ENCODE measurements around the gene TTC1.

Gene TTC1

GRCh38 chr5:160048131-160048530 is 39.2 kb downstream of the TTC1 start:
- ATAC-seq, result no peak
- no peak for TF ChIP-seq RARB (CRISPR knock-in tag; IDR thresholded peaks at IDR 0.05)
- no peak for TF ChIP-seq ISL1 (CRISPR knock-in tag; IDR thresholded peaks at IDR 0.05)
- TF ChIP-seq ESRRG (CRISPR knock-in tag; IDR thresholded peaks at IDR 0.05), result no peak
- no peak for TF ChIP-seq ZNF565 (CRISPR knock-in tag; conservative IDR thresholded peaks at IDR 0.05; ENCODE audit: low read depth)
- no peak for TF ChIP-seq PPARA (CRISPR knock-in tag; IDR thresholded peaks at IDR 0.05; ENCODE audit: borderline replicate concordance)

- ATAC-seq, result no peak
- TF ChIP-seq RARB (CRISPR knock-in tag; IDR thresholded peaks at IDR 0.05), result no peak
- TF ChIP-seq OSR1 (CRISPR knock-in tag; IDR thresholded peaks at IDR 0.05), result no peak
- TF ChIP-seq ZFP30 (CRISPR knock-in tag; IDR thresholded peaks at IDR 0.05), result no peak
- no peak for TF ChIP-seq TCF4 (CRISPR knock-in tag; IDR thresholded peaks at IDR 0.05; ENCODE audit: borderline replicate concordance)
- no peak for TF ChIP-seq SNAI2 (CRISPR knock-in tag; IDR thresholded peaks at IDR 0.05)
- no peak for TF ChIP-seq ZNF565 (CRISPR knock-in tag; conservative IDR thresholded peaks at IDR 0.05; ENCODE audit: low read depth)
- no peak for TF ChIP-seq ISL1 (CRISPR knock-in tag; IDR thresholded peaks at IDR 0.05)
- TF ChIP-seq ZNF8 (CRISPR knock-in tag; IDR thresholded peaks at IDR 0.05), result no peak
Measured at GRCh38 chr5:160049099-160049498, 40.2 kb downstream of the TTC1 start.

DNA sequence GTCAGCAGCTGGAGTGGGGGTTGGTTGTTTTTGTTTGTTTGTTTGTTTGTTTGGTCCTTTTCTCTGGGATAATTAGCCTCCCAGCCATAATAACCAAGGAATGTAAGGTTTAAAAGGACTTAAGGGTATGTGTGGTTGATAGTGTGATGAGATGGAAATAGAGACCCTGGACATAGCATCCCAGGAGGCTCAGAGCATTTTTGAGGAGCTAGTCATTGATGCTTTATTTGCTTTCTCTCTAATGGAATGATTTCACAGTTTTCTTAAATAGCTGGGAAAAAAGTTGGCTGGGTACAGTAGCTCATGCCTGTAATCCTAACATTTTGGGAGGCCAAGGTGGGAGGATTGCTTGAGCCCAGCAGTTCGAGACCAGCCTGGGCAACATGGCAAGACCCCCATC is 45.1 kb downstream of the TTC1 start:
- TF ChIP-seq TOX (CRISPR knock-in tag; IDR thresholded peaks at IDR 0.05; ENCODE audit: borderline replicate concordance) (no peak), CSDC2 (CRISPR knock-in tag; IDR thresholded peaks at IDR 0.05) (no peak), ARNTL (CRISPR knock-in tag; IDR thresholded peaks at IDR 0.05; ENCODE audit: borderline replicate concordance, low read depth) (no peak), ZFP3 (CRISPR knock-in tag; IDR thresholded peaks at IDR 0.05) (no peak), ZC3H10 (CRISPR knock-in tag; IDR thresholded peaks at IDR 0.05) (no peak), PATZ1 (CRISPR knock-in tag; IDR thresholded peaks at IDR 0.05; ENCODE audit: borderline replicate concordance) (no peak), ZNF8 (CRISPR knock-in tag; IDR thresholded peaks at IDR 0.05) (no peak), ZNF565 (CRISPR knock-in tag; conservative IDR thresholded peaks at IDR 0.05; ENCODE audit: low read depth) (no peak), GLIS3 (CRISPR knock-in tag; IDR thresholded peaks at IDR 0.05) (no peak), ZFP30 (CRISPR knock-in tag; IDR thresholded peaks at IDR 0.05) (no peak), BACH2 (CRISPR knock-in tag; IDR thresholded peaks at IDR 0.05; ENCODE audit: borderline replicate concordance) (no peak), ESRRG (CRISPR knock-in tag; IDR thresholded peaks at IDR 0.05) (no peak)
- TF ChIP-seq, protein P1, sequence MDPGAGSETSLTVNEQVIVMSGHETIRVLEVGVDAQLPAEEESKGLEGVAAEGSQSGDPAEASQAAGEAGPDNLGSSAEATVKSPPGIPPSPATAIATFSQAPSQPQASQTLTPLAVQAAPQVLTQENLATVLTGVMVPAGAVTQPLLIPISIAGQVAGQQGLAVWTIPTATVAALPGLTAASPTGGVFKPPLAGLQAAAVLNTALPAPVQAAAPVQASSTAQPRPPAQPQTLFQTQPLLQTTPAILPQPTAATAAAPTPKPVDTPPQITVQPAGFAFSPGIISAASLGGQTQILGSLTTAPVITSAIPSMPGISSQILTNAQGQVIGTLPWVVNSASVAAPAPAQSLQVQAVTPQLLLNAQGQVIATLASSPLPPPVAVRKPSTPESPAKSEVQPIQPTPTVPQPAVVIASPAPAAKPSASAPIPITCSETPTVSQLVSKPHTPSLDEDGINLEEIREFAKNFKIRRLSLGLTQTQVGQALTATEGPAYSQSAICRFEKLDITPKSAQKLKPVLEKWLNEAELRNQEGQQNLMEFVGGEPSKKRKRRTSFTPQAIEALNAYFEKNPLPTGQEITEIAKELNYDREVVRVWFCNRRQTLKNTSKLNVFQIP (CRISPR knock-in tag; IDR thresholded peaks at IDR 0.05; ENCODE audit: borderline replicate concordance, low read depth), result no peak
- no peak for ATAC-seq

DNA sequence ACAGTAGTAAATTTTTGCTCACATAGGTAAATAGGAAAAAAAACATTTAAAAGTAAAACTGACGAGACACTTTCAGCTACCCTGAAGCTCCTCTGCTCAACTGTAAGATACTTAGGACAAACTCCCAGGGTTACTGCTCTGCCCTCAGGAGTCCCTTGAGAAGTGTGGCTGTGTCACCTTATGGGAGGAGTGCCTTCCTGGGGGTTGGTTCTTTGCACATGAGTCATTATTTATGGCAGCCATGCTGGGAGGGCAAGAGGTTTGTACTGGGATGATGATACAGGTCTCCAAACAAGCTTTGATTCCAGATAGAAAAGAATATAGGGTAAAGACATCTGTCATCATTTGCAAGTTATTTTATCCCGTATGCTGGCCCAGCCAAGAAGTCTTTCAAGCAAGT is 45.9 kb downstream of the TTC1 start:
- no peak for ATAC-seq
- TF ChIP-seq ARNTL (CRISPR knock-in tag; IDR thresholded peaks at IDR 0.05; ENCODE audit: borderline replicate concordance, low read depth), result no peak
- no peak for TF ChIP-seq CSRNP3 (CRISPR knock-in tag; IDR thresholded peaks at IDR 0.05)
- no peak for TF ChIP-seq ZNF70 (CRISPR knock-in tag; IDR thresholded peaks at IDR 0.05)

DNA sequence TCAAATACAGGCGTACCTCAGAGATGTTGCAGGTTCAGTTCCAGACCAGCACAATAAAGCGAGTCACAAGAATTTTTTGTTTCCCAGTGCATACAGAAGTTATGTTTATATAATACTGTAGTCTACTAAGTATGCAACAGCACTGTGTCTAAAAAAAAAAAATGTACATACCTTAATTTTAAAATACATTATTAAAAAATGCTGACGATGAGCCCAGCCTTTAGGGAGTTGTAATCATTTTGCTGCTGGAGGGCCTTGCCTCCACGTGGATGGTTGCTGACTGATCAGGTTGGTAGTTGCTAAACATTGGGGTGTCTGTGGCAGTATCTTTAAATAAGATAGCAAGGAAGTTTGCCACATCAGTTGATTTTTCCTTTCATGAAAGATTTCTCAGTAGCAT is 48.3 kb downstream of the TTC1 start:
- ATAC-seq, result no peak

More for the DNA sequence above, 48.3 kb downstream of the TTC1 start:
- no peak for TF ChIP-seq ZNF565 (CRISPR knock-in tag; conservative IDR thresholded peaks at IDR 0.05; ENCODE audit: low read depth)
- no peak for TF ChIP-seq TSHZ2 (CRISPR knock-in tag; IDR thresholded peaks at IDR 0.05)
- no peak for TF ChIP-seq ZNF70 (CRISPR knock-in tag; IDR thresholded peaks at IDR 0.05)
- no peak for TF ChIP-seq CSRNP3 (CRISPR knock-in tag; IDR thresholded peaks at IDR 0.05)
